CD4-positive, alpha-beta T cell treated with Interleukin-15 for 1 hour (primary cell): ENCODE results near the gene MYCL.

ENCODE experiments used
- DNase-seq: peaks from one replicate; pipeline ENCODE4 v3.0.0-alpha.2; 2020

The MYCL gene

DNA sequence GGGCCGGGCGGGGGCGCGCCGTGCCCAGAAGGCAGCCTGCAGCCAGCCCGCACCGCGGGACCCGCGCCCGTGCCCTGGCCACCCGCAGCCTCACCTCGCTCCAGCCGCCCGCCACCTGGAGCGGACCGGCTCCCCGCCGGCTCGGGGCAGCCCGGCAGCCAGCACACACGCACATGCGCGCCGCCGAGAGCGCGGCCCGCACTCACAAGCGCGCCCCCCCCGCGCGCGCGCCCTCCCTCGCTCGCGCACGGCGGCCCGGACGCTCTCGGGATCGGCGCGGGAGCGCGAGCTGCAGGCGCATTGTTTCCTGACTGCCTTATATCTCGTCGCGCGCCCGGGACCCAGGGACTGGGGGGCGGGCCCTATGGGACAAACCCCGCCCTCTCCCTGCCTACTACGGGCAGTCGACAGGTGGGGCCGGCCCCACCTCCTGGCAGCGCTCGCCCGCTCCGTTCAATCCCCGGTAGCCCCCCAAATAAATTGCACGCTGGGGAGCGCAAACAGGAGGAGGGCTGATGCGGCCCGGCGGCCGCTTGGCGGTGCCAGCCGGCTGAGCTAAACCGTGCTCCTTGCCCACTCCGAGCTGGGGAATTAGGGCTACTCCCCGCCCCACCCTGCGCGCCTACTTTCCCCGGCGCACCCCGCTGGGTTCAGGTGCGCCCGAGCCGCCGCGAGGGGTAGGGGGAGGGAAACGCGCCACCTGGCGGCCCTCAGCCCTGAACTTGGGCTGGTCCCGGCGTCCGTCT lies at the start of gene MYCL:
MYCL (minus strand) TSS at position 204 of the 746 bp plus-strand sequence. CDS start 483 bp downstream, outside the sequence.
- DNase-seq = peak; percentile 72

DNA sequence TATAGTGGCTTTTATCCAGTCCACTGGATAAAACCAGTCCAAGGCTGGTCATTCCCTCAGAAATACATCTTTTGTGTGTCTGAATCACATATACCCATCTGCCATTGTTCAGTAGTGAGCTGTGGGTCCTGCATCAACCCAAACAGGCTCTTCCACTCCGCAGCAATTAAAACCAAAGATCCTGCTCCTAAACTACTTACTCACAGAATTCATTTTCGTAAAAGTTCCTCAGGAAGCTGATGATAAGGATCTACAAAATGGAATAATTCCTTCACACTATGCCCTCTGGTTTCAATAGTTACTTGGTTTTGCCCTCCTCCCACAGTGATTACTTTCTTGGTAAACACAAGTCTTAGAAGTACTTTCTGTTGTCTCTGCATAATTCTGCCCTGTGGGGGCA lies 48.2 kb upstream of the MYCL start:
- no peak for DNase-seq

- no peak for DNase-seq
Measured at GRCh38 chr1:39947260-39947659, 45.5 kb upstream of the MYCL start.

GRCh38 chr1:39946216-39946615 lies 44.5 kb upstream of the MYCL start:
- DNase-seq = no peak

GRCh38 chr1:39944410-39945112 lies 42.8 kb upstream of the MYCL start:
- DNase-seq = no peak

DNA sequence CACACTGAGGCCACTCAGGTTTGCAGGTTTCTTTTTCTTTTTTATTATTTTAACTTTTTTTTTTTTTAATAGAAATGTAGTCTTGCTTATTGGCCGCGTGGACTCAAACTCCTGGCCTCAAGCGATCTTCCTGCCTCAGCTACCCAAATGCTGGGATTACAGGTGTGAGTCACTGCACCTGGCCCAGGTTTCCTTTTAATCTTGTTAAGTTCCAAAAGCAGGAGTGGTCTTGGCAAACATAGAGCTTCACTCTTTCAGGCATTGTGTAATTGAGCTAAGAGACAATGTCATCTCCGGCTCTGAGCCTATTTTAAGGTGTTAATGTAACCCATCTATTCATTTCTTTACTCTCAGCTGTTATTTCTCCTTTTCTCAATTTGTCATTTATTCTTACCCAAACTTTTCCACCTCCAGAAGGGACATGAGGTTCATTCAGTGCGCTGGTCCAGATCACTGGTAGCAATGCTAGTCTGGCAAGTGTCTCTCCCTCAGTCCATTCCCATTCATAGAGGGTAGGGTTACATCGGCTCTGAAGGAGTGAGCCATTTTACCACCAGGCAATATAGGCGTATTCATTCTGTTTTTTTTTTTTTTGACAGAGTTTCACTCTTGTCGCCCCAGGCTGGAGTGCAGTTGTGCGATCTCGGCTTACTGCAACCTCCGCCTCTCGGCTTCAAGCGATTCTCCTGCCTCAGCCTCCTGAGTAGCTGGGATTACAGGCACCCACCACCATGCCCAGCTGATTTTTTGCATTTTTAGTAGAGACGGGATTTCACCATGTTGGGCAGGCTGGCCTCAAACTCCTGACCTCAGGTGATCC lies 42.0 kb upstream of the MYCL start:
- no peak for DNase-seq

- no peak for DNase-seq
Measured at GRCh38 chr1:39940980-39941871, 39.5 kb upstream of the MYCL start.

- DNase-seq = peak; percentile 39
Measured at GRCh38 chr1:39940253-39940652, 38.5 kb upstream of the MYCL start.

DNA sequence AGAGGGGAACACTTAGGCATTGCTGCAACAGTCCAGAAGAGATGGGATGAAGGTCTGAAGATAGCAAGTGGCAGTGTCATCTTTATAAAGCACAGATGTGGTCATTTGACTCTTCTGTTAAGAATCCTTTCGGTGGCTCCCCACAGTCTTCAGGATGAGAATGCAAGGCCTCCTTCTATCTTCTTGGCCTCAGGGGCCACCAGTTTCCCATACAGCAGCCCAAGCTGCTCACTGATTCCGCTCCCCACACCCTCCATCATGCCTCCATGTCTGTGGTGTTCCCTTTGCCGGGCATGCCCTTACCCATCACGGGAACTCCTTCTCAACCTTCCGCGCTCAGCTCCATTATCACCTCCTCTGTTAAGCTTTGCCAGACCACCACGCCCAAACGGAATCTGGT lies 37.1 kb upstream of the MYCL start:
- no peak for DNase-seq

DNA sequence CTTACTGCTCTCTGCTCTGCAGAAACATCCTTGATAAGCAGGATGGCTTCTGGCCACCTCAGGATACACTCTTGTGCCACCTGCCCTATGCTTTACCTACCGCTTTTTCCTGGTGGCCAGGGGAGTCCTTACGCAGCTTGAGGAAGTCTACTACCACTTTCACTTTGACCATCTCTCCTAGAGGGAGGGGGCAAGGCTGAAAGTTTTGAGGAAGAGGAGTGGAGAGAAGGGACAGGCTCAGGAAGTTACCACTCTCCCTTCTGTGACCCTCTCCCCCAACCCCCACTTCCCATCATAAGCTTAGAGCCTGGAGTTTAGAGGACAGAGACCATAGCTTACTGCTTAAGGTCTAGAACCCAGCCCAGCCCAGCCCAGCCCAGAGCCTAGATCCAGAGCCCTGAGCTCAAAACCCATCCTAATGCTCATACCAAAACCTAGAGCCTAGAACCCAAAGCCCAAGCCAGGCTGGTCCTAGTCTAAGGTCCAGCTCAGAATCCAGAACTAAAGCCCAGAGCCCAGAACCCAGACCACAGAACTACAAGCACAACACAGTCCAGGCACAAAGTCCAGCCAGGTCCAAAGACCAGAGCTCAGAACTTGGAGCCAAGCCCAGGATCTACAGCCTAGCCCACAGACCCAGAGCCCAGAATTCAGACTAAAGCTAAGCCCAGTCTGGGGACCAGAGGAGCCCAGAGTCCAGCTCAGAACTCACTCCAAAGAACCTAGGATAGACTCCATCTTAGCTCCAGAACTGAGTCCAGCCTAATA lies 35.2 kb upstream of the MYCL start:
- peak; percentile 29 for DNase-seq

DNA sequence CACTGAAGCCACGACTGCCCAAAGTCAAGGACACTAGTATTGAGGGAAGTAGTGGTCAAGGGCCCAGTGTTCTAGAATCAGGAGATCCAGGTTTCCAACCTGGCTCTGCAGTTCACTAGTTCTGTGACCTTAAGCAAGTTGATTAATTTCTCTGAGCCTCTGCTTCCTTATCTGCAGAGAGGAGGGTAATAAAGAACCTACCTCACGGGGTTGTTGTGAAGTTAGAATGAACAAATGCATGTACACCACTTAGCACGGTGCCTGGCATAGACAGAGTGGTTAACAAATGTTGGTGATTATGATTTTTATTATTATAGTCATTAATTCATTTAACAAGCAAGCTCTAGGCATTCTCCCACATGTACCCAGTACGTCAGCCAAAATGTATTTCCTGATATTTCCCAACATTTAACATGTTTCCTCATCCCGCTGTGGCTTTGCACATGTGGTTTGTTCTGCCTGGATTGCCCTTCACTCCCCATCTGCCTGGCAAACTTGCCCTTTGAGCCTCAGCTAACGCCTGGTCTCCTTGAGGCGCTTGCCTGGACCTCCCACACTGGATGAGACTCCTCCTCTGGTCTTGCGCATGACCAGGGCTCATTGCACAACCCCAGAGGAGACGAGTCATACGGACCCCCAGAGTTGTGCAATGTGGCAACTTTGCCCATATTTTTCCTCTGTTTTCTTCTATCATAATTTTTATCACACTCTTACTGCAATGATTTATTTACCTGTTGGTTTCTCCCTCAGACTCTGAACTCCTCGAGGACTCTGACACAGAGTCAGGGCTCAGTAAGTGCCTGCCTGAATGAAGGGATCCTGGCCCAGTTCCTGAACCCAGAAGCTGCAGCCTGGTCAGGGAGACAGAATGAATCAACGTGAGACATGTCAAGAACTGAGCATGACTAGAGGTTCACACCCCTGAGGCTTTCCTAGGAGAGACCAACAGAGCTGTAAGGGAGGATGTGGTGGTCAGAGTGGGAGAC lies 32.5 kb upstream of the MYCL start:
- DNase-seq = peak; percentile 78

- DNase-seq = no peak
Measured at GRCh38 chr1:39928809-39929587, 27.3 kb upstream of the MYCL start.

GRCh38 chr1:39927538-39927937 lies 25.8 kb upstream of the MYCL start:
- no peak for DNase-seq

- no peak for DNase-seq
Measured at GRCh38 chr1:39926820-39927219, 25.1 kb upstream of the MYCL start.

DNA sequence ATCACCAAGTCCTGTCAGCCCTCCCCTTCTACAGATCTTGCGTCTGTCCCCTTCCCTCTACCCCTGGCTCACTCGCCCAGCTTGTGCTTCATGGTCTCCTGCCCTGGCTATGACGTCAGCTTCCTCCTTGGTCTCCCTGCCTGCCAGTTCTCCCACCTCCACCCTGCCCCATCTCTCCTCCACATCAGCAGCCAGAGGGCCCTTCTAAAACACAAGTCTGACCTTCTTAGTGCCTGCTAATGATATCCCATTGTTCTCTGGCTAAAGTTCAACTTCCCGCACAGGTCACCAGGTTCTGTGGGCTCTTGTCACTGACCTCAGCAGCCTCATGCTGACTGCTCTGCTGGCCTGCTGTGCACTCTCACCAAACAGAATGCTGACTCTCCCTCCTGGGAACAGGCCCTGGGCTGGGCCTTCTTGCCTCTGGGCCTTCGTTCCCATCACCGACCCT lies 24.7 kb upstream of the MYCL start:
- peak; percentile 44 for DNase-seq

- peak; percentile 36 for DNase-seq
Measured at GRCh38 chr1:39925721-39926342, 24.1 kb upstream of the MYCL start.

DNA sequence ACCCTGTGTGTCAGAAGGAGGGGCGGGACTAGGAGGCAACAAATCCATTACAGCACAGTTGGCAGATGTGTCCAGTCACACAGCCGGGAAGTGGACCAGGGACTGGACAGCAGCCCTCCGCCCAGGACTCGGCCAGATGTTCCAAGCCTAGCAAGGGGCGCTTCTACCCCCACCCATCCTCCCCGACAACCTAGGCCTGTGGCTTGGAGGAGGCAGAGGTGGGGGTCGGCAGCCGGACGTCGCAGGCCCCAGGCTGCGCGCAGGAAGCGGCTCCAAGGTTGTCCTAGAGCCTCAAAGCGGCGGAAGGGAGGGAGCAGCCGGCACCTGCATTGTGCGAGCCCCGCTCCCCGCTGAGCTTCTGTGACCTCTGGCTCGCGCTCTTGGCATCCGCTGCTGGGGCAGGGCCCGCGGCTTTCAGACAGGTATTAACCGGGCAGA lies 20.6 kb upstream of the MYCL start:
- no peak for DNase-seq

- DNase-seq = peak; percentile 45
Measured at GRCh38 chr1:39919545-39919944, 17.8 kb upstream of the MYCL start.

GRCh38 chr1:39917825-39918224 lies 16.1 kb upstream of the MYCL start:
- no peak for DNase-seq
